ENCODE results near the gene P4HA1. TPM values are rescaled to one million over a fixed set of nuclear protein-coding genes. Genes with fewer than 3 reads are reported as not detected.

The P4HA1 gene
- total RNA-seq, 1 experiment from 2014 or later, result 46.5 TPM

DNA sequence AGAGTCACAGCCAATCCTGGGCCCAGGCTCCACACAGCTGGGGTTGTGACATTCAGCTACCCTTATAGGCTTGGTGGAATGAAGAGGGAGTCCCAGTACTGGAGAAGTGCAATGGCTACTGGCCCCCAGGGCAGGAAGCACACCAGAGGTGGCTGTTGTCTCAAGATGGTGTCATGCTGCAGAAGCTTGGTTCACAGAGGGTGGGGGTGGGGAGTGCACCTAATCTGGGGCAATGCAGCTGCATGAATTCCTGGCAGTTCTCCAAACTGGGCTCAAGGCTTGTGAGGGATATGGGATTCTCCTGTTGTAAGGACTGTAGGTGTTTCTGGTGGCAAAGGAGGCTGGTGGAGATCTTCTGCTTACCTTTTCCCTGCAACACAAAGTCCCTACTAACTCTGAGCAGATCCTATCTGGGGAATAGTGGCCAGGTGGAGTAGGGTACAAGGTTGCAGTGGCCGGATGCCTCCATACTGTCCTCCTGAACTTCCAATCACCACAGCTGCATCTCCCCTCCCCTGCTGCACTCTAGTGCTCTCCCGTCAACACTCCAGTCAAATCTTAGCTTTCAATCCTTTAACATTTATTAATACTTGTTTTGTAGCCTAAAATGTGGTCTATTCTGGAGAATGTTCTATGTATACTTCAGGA lies 114.7 kb downstream of the P4HA1 start:
- H3K4me1 Mint-ChIP-seq (ENCODE audit: low read depth, unreplicated experiment), result no peaks in the 10 kb centered on the region
- H3K9me3 Mint-ChIP-seq (ENCODE audit: unreplicated experiment), result peaks cover 36% of the 10 kb centered on the region
- POLR2A ChIA-PET, result no interaction called here
- Histone ChIP-seq H3K27me3 (replicated peaks; ENCODE audit: control insufficient read depth, insufficient read depth, low read length) (no peaks in the 10 kb centered on the region), H3K36me3 (ENCODE audit: control insufficient read depth, insufficient read depth, low read length) (no peaks in the 10 kb centered on the region), H3K9me3 (peaks cover 29% of the 10 kb centered on the region), H3K4me1 (no peaks in the 10 kb centered on the region), H3K4me3 (ENCODE audit: low read depth, low read length) (no peak overlapping the region)
- intact Hi-C loops (cut with micrococcal nuclease; ENCODE audit: unreplicated experiment), result no loop called here
- H3K36me3 Mint-ChIP-seq (ENCODE audit: insufficient read depth, unreplicated experiment), result no peaks in the 10 kb centered on the region
- H3K27ac Mint-ChIP-seq (ENCODE audit: unreplicated experiment), result no peak overlapping the region
- TF ChIP-seq, protein P1, sequence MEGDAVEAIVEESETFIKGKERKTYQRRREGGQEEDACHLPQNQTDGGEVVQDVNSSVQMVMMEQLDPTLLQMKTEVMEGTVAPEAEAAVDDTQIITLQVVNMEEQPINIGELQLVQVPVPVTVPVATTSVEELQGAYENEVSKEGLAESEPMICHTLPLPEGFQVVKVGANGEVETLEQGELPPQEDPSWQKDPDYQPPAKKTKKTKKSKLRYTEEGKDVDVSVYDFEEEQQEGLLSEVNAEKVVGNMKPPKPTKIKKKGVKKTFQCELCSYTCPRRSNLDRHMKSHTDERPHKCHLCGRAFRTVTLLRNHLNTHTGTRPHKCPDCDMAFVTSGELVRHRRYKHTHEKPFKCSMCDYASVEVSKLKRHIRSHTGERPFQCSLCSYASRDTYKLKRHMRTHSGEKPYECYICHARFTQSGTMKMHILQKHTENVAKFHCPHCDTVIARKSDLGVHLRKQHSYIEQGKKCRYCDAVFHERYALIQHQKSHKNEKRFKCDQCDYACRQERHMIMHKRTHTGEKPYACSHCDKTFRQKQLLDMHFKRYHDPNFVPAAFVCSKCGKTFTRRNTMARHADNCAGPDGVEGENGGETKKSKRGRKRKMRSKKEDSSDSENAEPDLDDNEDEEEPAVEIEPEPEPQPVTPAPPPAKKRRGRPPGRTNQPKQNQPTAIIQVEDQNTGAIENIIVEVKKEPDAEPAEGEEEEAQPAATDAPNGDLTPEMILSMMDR (IDR thresholded peaks at IDR 0.05; ENCODE audit: insufficient read depth in 1 of 2, low read depth in 1 of 2, low read length in 1 of 2, severe bottlenecking in 1 of 2, unreplicated experiment in 1 of 2), result no peak
- no TSS peak for BruUV-seq (replicated peaks)
- no peaks in the 10 kb centered on the region for H3K27me3 Mint-ChIP-seq (ENCODE audit: insufficient read depth, unreplicated experiment)
- DNase-seq, result no peak
- CTCF ChIA-PET, result no interaction called here
- H3K4me3 Mint-ChIP-seq (ENCODE audit: unreplicated experiment), result no peak overlapping the region

DNA sequence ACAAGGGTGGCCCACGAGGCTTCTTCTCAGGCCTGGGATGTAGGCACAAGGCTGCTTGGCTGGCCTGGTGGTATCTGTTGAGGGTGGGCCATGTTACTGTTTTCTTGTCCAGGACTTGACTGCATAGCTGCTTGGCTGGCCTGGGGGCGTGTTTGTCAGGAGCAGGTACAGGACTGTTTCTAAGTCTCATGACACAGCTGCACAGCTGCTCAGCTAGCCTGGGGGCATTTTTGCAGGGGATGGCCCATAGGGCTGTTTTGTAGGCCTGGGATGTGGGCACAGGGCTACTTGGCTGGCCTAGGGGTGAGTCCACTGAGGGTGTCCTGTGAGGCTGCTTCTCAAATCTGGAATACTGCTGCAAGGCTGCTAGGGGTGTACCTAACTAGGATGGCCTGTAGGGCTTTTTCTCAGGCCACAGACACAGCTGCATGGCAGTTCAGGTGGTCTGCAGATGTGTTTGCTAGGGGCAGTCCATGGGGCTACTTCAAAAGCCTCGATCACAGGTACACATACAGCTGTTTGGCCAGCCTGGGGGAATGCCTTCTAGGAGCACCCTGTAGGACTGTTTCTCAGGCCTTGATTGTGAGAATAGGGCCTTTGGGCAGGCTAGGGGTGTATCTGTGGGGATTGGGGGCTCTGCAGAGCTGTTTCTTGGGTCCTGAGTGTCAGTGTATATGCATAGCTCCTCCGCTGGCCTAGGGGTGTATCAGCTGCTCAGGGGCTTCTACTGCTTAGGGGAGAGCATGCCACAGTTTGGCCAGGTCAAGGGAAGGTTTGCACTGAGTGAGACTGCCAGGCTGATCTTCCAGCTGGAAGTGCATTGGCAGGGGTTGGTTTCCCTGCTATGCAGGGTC lies 115.4 kb downstream of the P4HA1 start:
- Mint-ChIP-seq H3K27me3 (ENCODE audit: insufficient read depth, unreplicated experiment) (no peaks in the 10 kb centered on the region), H3K9me3 (ENCODE audit: unreplicated experiment) (peaks cover 41% of the 10 kb centered on the region), H3K4me1 (ENCODE audit: low read depth, unreplicated experiment) (no peaks in the 10 kb centered on the region), H3K27ac (ENCODE audit: unreplicated experiment) (no peak overlapping the region), H3K4me3 (ENCODE audit: unreplicated experiment) (no peak overlapping the region), H3K36me3 (ENCODE audit: insufficient read depth, unreplicated experiment) (no peaks in the 10 kb centered on the region)
- Histone ChIP-seq H3K36me3 (ENCODE audit: control insufficient read depth, insufficient read depth, low read length) (no peaks in the 10 kb centered on the region), H3K4me1 (no peaks in the 10 kb centered on the region), H3K27me3 (replicated peaks; ENCODE audit: control insufficient read depth, insufficient read depth, low read length) (no peaks in the 10 kb centered on the region), H3K9me3 (peaks cover 29% of the 10 kb centered on the region), H3K4me3 (ENCODE audit: low read depth, low read length) (no peak overlapping the region)
- ChIA-PET POLR2A (no interaction called here), CTCF (no interaction called here)
- no TSS peak for BruUV-seq (replicated peaks)
- TF ChIP-seq, protein P1 (IDR thresholded peaks at IDR 0.05; ENCODE audit: insufficient read depth in 1 of 2, low read depth in 1 of 2, low read length in 1 of 2, severe bottlenecking in 1 of 2, unreplicated experiment in 1 of 2), result no peak
- no peak for DNase-seq
- intact Hi-C loops (cut with micrococcal nuclease; ENCODE audit: unreplicated experiment), result no loop called here

GRCh38 chr10:72980348-72980747 lies 116.3 kb downstream of the P4HA1 start:
- no peaks in the 10 kb centered on the region for H3K36me3 ChIP-seq (ENCODE audit: control insufficient read depth, insufficient read depth, low read length)
- Mint-ChIP-seq H3K9me3 (ENCODE audit: unreplicated experiment) (peaks cover 48% of the 10 kb centered on the region), H3K36me3 (ENCODE audit: insufficient read depth, unreplicated experiment) (no peaks in the 10 kb centered on the region), H3K4me3 (ENCODE audit: unreplicated experiment) (no peak overlapping the region), H3K27me3 (ENCODE audit: insufficient read depth, unreplicated experiment) (no peaks in the 10 kb centered on the region), H3K4me1 (ENCODE audit: low read depth, unreplicated experiment) (no peaks in the 10 kb centered on the region), H3K27ac (ENCODE audit: unreplicated experiment) (no peak overlapping the region)
- ChIA-PET POLR2A (no interaction called here), CTCF (no interaction called here)
- intact Hi-C loops (cut with micrococcal nuclease; ENCODE audit: unreplicated experiment), result no loop called here
- no TSS peak for BruUV-seq (replicated peaks)
- TF ChIP-seq, protein P1 (IDR thresholded peaks at IDR 0.05; ENCODE audit: insufficient read depth in 1 of 2, low read depth in 1 of 2, low read length in 1 of 2, severe bottlenecking in 1 of 2, unreplicated experiment in 1 of 2), result no peak
- no peak for DNase-seq
- peaks cover 34% of the 10 kb centered on the region for H3K9me3 ChIP-seq
- no peaks in the 10 kb centered on the region for H3K27me3 ChIP-seq (replicated peaks; ENCODE audit: control insufficient read depth, insufficient read depth, low read length)
- no peak overlapping the region for H3K4me3 ChIP-seq (ENCODE audit: low read depth, low read length)
- no peaks in the 10 kb centered on the region for H3K4me1 ChIP-seq

All from Caco-2 (cell line).